Central memory CD8-positive, alpha-beta T cell (primary cell): ENCODE data around the gene CLASRP.
A peak's percentile ranks its signal among the peaks of the same experiment; 100 is the strongest.
"Not testable (repeated sequence)": the region's sequence is repeated elsewhere in the genome, so short reads cannot be mapped to it uniquely, and the experiment has no call there.

Experiments used
- ATAC-seq: fragments of 150-1000 bp; cut with Tn5 transposase; replicated peaks from 2 replicates; pipeline ENCODE4 v1.10.0; 2022; ENCODE audit warnings: mild to moderate bottlenecking, moderate FRiP score, moderate number of reproducible peaks; ENCODE audit not compliant: poor library complexity, severe bottlenecking; ENCODE audit errors: extremely low read depth
- DNase-seq, 2 donors: peaks; one replicate each; pipeline ENCODE4 v3.0.0; 2021; ENCODE audit warnings: low spot score in 2 of 2
- H3K27ac Mint-ChIP-seq: one replicate; pipeline ENCODE4 v1.8.0; 2022; ENCODE audit warnings: low read depth, mild to moderate bottlenecking, moderate library complexity, mixed read lengths
- H3K27me3 Mint-ChIP-seq: one replicate; pipeline ENCODE4 v1.8.0; 2022; ENCODE audit warnings: mixed read lengths
- H3K36me3 Mint-ChIP-seq: one replicate; pipeline ENCODE4 v1.8.0; 2022; ENCODE audit warnings: mild to moderate bottlenecking, moderate library complexity, mixed read lengths; ENCODE audit not compliant: insufficient read depth
- H3K4me1 Mint-ChIP-seq: one replicate; pipeline ENCODE4 v1.8.0; 2022; ENCODE audit warnings: mixed read lengths
- H3K4me3 Mint-ChIP-seq: one replicate; pipeline ENCODE4 v1.8.0; 2022; ENCODE audit warnings: mild to moderate bottlenecking, moderate library complexity, mixed read lengths
- H3K9me3 Mint-ChIP-seq: one replicate; pipeline ENCODE4 v1.8.0; 2022; ENCODE audit warnings: mixed read lengths

Gene CLASRP

GRCh38 chr19:45110851-45111266 lies 72.0 kb downstream of the CLASRP start:
- no peaks in the 10 kb centered on the region for H3K27me3 Mint-ChIP-seq
- H3K4me3 Mint-ChIP-seq: no peak overlapping the region
- peaks cover 30% of the 10 kb centered on the region for H3K4me1 Mint-ChIP-seq
- DNase-seq (no peak), ATAC-seq (no peak)
- H3K27ac Mint-ChIP-seq: no peak overlapping the region
- peaks cover 2% of the 10 kb centered on the region for H3K36me3 Mint-ChIP-seq
- H3K9me3 Mint-ChIP-seq: no peaks in the 10 kb centered on the region

GRCh38 chr19:45112111-45112827 lies 73.4 kb downstream of the CLASRP start:
- Mint-ChIP-seq H3K4me3 (no peak overlapping the region), H3K27ac (peak overlapping the region; percentile 44), H3K27me3 (no peaks in the 10 kb centered on the region), H3K36me3 (peaks cover 2% of the 10 kb centered on the region), H3K4me1 (peaks cover 40% of the 10 kb centered on the region), H3K9me3 (no peaks in the 10 kb centered on the region)
- ATAC-seq (no peak), DNase-seq (no peak)

GRCh38 chr19:45113628-45114027 lies 74.8 kb downstream of the CLASRP start:
- no peaks in the 10 kb centered on the region for H3K9me3 Mint-ChIP-seq
- peaks cover 49% of the 10 kb centered on the region for H3K4me1 Mint-ChIP-seq
- DNase-seq (no peak), ATAC-seq (no peak)
- no peak overlapping the region for H3K27ac Mint-ChIP-seq
- no peaks in the 10 kb centered on the region for H3K27me3 Mint-ChIP-seq
- H3K4me3 Mint-ChIP-seq: no peak overlapping the region
- H3K36me3 Mint-ChIP-seq: peaks cover 2% of the 10 kb centered on the region

- ATAC-seq: no peak
- DNase-seq: no peak
- Mint-ChIP-seq H3K9me3 (no peaks in the 10 kb centered on the region), H3K4me1 (peaks cover 51% of the 10 kb centered on the region), H3K4me3 (no peak overlapping the region), H3K36me3 (peaks cover 1% of the 10 kb centered on the region), H3K27ac (no peak overlapping the region), H3K27me3 (no peaks in the 10 kb centered on the region)
These were observed 75.3 kb downstream of the CLASRP start for GRCh38 chr19:45114116-45114515.

- Mint-ChIP-seq H3K27me3 (no peaks in the 10 kb centered on the region), H3K4me3 (peak overlapping the region; percentile 47), H3K4me1 (peaks cover 50% of the 10 kb centered on the region), H3K27ac (no peak overlapping the region), H3K36me3 (no peaks in the 10 kb centered on the region), H3K9me3 (no peaks in the 10 kb centered on the region)
- ATAC-seq: no peak
- DNase-seq: no peak
These were observed 77.2 kb downstream of the CLASRP start for GRCh38 chr19:45115809-45116615.

- ATAC-seq (peak; percentile 63), DNase-seq (no peak)
- H3K36me3 Mint-ChIP-seq: no peaks in the 10 kb centered on the region
- H3K9me3 Mint-ChIP-seq: no peaks in the 10 kb centered on the region
- peak overlapping the region; percentile 19 for H3K27ac Mint-ChIP-seq
- no peaks in the 10 kb centered on the region for H3K27me3 Mint-ChIP-seq
- H3K4me3 Mint-ChIP-seq: peak overlapping the region; percentile 47
- H3K4me1 Mint-ChIP-seq: peaks cover 56% of the 10 kb centered on the region
These were observed 78.3 kb downstream of the CLASRP start for GRCh38 chr19:45117167-45117594.

GRCh38 chr19:45117671-45118070 lies 78.8 kb downstream of the CLASRP start:
- Mint-ChIP-seq H3K4me1 (peaks cover 61% of the 10 kb centered on the region), H3K4me3 (peak overlapping the region; percentile 54), H3K27me3 (no peaks in the 10 kb centered on the region), H3K36me3 (peaks cover 2% of the 10 kb centered on the region), H3K27ac (peak overlapping the region; percentile 19), H3K9me3 (no peaks in the 10 kb centered on the region)
- no peak for ATAC-seq
- no peak for DNase-seq

- DNase-seq (no peak), ATAC-seq (no peak)
- Mint-ChIP-seq H3K4me3 (peak overlapping the region; percentile 54), H3K27ac (peak overlapping the region; percentile 74), H3K4me1 (peaks cover 64% of the 10 kb centered on the region), H3K36me3 (peaks cover 2% of the 10 kb centered on the region), H3K27me3 (no peaks in the 10 kb centered on the region), H3K9me3 (no peaks in the 10 kb centered on the region)
These were observed 79.3 kb downstream of the CLASRP start for GRCh38 chr19:45118106-45118505.

- not testable (repeated sequence) for H3K36me3 Mint-ChIP-seq
- H3K27ac Mint-ChIP-seq: peak overlapping the region; percentile 74
These were observed 79.9 kb downstream of the CLASRP start for GRCh38 chr19:45118591-45119355.

GRCh38 chr19:45119582-45119981 lies 80.7 kb downstream of the CLASRP start:
- DNase-seq (no peak), ATAC-seq (no peak)
- peak overlapping the region; percentile 74 for H3K27ac Mint-ChIP-seq
- no peaks in the 10 kb centered on the region for H3K27me3 Mint-ChIP-seq
- H3K4me3 Mint-ChIP-seq: peak overlapping the region; percentile 59
- peaks cover 2% of the 10 kb centered on the region for H3K36me3 Mint-ChIP-seq
- no peaks in the 10 kb centered on the region for H3K9me3 Mint-ChIP-seq
- peaks cover 64% of the 10 kb centered on the region for H3K4me1 Mint-ChIP-seq

More at GRCh38 chr19:45118591-45119355, 79.9 kb downstream of the CLASRP start:
- H3K4me3 Mint-ChIP-seq: peak overlapping the region; percentile 59
- H3K4me1 Mint-ChIP-seq: peaks cover 64% of the 10 kb centered on the region
- H3K27me3 Mint-ChIP-seq, DNase-seq, ATAC-seq, H3K9me3 Mint-ChIP-seq: not testable (repeated sequence)
